H9 (cell line): ENCODE results near the gene FSTL1. TPM values are rescaled to one million over a fixed set of nuclear protein-coding genes. Genes with fewer than 3 reads are reported as not detected.
A peak's percentile ranks its signal among the peaks of the same experiment; 100 is the strongest.

Experiments
- DNase-seq: peaks from one replicate; pipeline ENCODE4 v3.0.0-alpha.2; 2017
- H2AFZ ChIP-seq: one replicate; pipeline ENCODE4 v1.6.1; 2013; ENCODE audit warnings: mild to moderate bottlenecking, low read length, control low read depth, moderate library complexity
- H2AK5ac ChIP-seq: 2 replicates; pipeline ENCODE4 v1.6.1; 2013; ENCODE audit warnings: low read length, control low read depth, mixed read lengths; ENCODE audit not compliant: insufficient read length
- H2BK120ac ChIP-seq: one replicate; pipeline ENCODE4 v1.6.1; 2013; ENCODE audit warnings: low read depth, mild to moderate bottlenecking, low read length, control low read depth, inconsistent platforms; ENCODE audit not compliant: poor library complexity, severe bottlenecking
- H2BK12ac ChIP-seq: 2 replicates; pipeline ENCODE4 v1.6.1; 2013; ENCODE audit warnings: low read length, control low read depth, mixed read lengths, low read depth; ENCODE audit not compliant: insufficient read length
- H2BK15ac ChIP-seq: 2 replicates; pipeline ENCODE4 v1.6.1; 2013; ENCODE audit warnings: low read depth, low read length, control low read depth
- H2BK20ac ChIP-seq: one replicate; pipeline ENCODE4 v1.6.1; 2013; ENCODE audit warnings: low read depth, mild to moderate bottlenecking, low read length, control low read depth, inconsistent platforms; ENCODE audit not compliant: poor library complexity, severe bottlenecking
- H2BK5ac ChIP-seq: 2 replicates; pipeline ENCODE4 v1.6.1; 2013; ENCODE audit warnings: low read length, control low read depth, mixed read lengths; ENCODE audit not compliant: insufficient read length
- H3K14ac ChIP-seq: 2 replicates; pipeline ENCODE4 v1.6.1; 2013; ENCODE audit warnings: low read length, control low read depth; ENCODE audit not compliant: insufficient read depth
- H3K18ac ChIP-seq: 2 replicates; pipeline ENCODE4 v1.6.1; 2013; ENCODE audit warnings: low read depth, mild to moderate bottlenecking, mixed read lengths, low read length, control low read depth; ENCODE audit not compliant: insufficient read length
- H3K23ac ChIP-seq: 2 replicates; pipeline ENCODE4 v1.6.1; 2013; ENCODE audit warnings: low read length, control low read depth, mixed read lengths, low read depth; ENCODE audit not compliant: insufficient read length
- H3K23me2 ChIP-seq: 2 replicates; pipeline ENCODE4 v1.6.1; 2013; ENCODE audit warnings: low read depth, mild to moderate bottlenecking, mixed read lengths, low read length, control low read depth; ENCODE audit not compliant: insufficient read length, poor library complexity, severe bottlenecking
- H3K27ac ChIP-seq: 2 replicates; pipeline ENCODE4 v1.5.1; 2013; ENCODE audit warnings: low read length, control low read depth, mixed read lengths, low read depth; ENCODE audit not compliant: insufficient read length
- H3K27me3 ChIP-seq: 2 replicates; pipeline ENCODE4 v1.6.1; 2013; ENCODE audit warnings: low read length, control low read depth, inconsistent platforms; ENCODE audit not compliant: insufficient read depth
- H3K4ac ChIP-seq: 2 replicates; pipeline ENCODE4 v1.6.1; 2013; ENCODE audit warnings: low read depth, mild to moderate bottlenecking, control low read depth, inconsistent platforms, low read length, moderate library complexity
- H3K4me1 ChIP-seq: 2 replicates; pipeline ENCODE4 v1.6.1; 2013; ENCODE audit warnings: low read length, control low read depth, inconsistent platforms; ENCODE audit not compliant: insufficient read depth
- H3K4me2 ChIP-seq: 2 replicates; pipeline ENCODE4 v1.6.1; 2013; ENCODE audit warnings: low read length, control low read depth, mixed read lengths; ENCODE audit not compliant: insufficient read length, insufficient read depth
- H3K56ac ChIP-seq: 2 replicates; pipeline ENCODE4 v1.6.1; 2013; ENCODE audit warnings: low read depth, mild to moderate bottlenecking, mixed read lengths, low read length, control low read depth; ENCODE audit not compliant: insufficient read length
- H3K79me1 ChIP-seq: 2 replicates; pipeline ENCODE4 v1.6.1; 2013; ENCODE audit warnings: low read depth, mild to moderate bottlenecking, moderate library complexity, low read length, control low read depth, inconsistent platforms; ENCODE audit not compliant: insufficient read depth, poor library complexity, severe bottlenecking
- H3K79me2 ChIP-seq: 2 replicates; pipeline ENCODE4 v1.6.1; 2013; ENCODE audit warnings: low read length, control low read depth, inconsistent platforms; ENCODE audit not compliant: insufficient read depth
- H3K9ac ChIP-seq: 2 replicates; pipeline ENCODE4 v1.6.1; 2013; ENCODE audit warnings: low read length, control low read depth, mixed read lengths; ENCODE audit not compliant: insufficient read length; ENCODE audit errors: extremely low read depth
- H3K9me3 ChIP-seq: one replicate; pipeline ENCODE4 v1.6.1; 2013; ENCODE audit warnings: low read depth, low read length, inconsistent platforms; ENCODE audit not compliant: control insufficient read depth
- H3T11ph ChIP-seq: one replicate; pipeline ENCODE4 v1.6.1; 2013; ENCODE audit warnings: mild to moderate bottlenecking, low read length, control low read depth, inconsistent platforms
- H4K20me1 ChIP-seq: one replicate; pipeline ENCODE4 v1.6.1; 2013; ENCODE audit not compliant: control insufficient read depth, insufficient read length, insufficient read depth
- H4K5ac ChIP-seq: 2 replicates; pipeline ENCODE4 v1.6.1; 2013; ENCODE audit warnings: low read depth, mild to moderate bottlenecking, mixed read lengths, low read length, control low read depth; ENCODE audit not compliant: insufficient read length
- H4K8ac ChIP-seq: replicated peaks from 2 replicates; pipeline ENCODE4 v1.6.1; 2013; ENCODE audit warnings: low read length, control low read depth, mixed read lengths, low read depth; ENCODE audit not compliant: insufficient read length
- H4K91ac ChIP-seq: 2 replicates; pipeline ENCODE4 v1.6.1; 2013; ENCODE audit warnings: low read depth, mild to moderate bottlenecking, moderate library complexity, mixed read lengths, low read length, control low read depth; ENCODE audit not compliant: insufficient read length
- H3K27ac Mint-ChIP-seq, 3 experiments: 2 replicates in 2 of 3; 3 replicates in 1 of 3; pipeline ENCODE4 v1.8.0; 2020 to 2021; ENCODE audit warnings: mixed read lengths in 3 of 3, mild to moderate bottlenecking in 1 of 3, moderate library complexity in 1 of 3
- H3K27me3 Mint-ChIP-seq: 2 replicates; pipeline ENCODE4 v1.8.0; 2021; ENCODE audit warnings: low read depth, mild to moderate bottlenecking, moderate library complexity, mixed read lengths
- H3K36me3 Mint-ChIP-seq, 3 experiments: 2 replicates in 2 of 3; 3 replicates in 1 of 3; pipeline ENCODE4 v1.8.0; 2020 to 2021; ENCODE audit warnings: low read depth in 3 of 3, mixed read lengths in 3 of 3; ENCODE audit not compliant: insufficient read depth in 1 of 3
- H3K4me1 Mint-ChIP-seq, 2 experiments: 2 replicates each; pipeline ENCODE4 v1.8.0; 2020; ENCODE audit warnings: mixed read lengths in 2 of 2
- H3K4me3 Mint-ChIP-seq, 2 experiments: 2 replicates in 1 of 2; 3 replicates in 1 of 2; pipeline ENCODE4 v1.8.0; 2020 to 2021; ENCODE audit warnings: mild to moderate bottlenecking in 2 of 2, mixed read lengths in 2 of 2, moderate library complexity in 1 of 2
- H3K9me3 Mint-ChIP-seq, 2 experiments: 2 replicates in 1 of 2; 3 replicates in 1 of 2; pipeline ENCODE4 v1.8.0; 2020; ENCODE audit warnings: mild to moderate bottlenecking in 2 of 2, mixed read lengths in 2 of 2, moderate library complexity in 1 of 2
- CTCF ChIP-seq: fragments of 200-600 bp; sonication (generic); conservative IDR thresholded peaks from 3 replicates; pipeline ENCODE4 v1.8.0; 2021; ENCODE audit warnings: antibody characterized with exemption, mild to moderate bottlenecking
- WGBS: extraction: QIAGEN DNeasy Blood & Tissue Kit; methylation state at CpG from one replicate; pipeline ENCODE4 v1.1.7; 2013; ENCODE audit warnings: missing lambda C conversion rate, low lambda C conversion rate, mixed read lengths; ENCODE audit not compliant: insufficient read length; ENCODE audit errors: extremely low coverage; 5-methylcytosine and 5-hydroxymethylcytosine counted together
- total RNA-seq: library from RNA; stranded (reverse); gene quantifications from 2 replicates; pipeline ENCODE4 v1.2.1, GENCODE V29; 2021

Gene FSTL1
- total RNA-seq, 1 experiment from 2014 or later, result 326 TPM

DNA sequence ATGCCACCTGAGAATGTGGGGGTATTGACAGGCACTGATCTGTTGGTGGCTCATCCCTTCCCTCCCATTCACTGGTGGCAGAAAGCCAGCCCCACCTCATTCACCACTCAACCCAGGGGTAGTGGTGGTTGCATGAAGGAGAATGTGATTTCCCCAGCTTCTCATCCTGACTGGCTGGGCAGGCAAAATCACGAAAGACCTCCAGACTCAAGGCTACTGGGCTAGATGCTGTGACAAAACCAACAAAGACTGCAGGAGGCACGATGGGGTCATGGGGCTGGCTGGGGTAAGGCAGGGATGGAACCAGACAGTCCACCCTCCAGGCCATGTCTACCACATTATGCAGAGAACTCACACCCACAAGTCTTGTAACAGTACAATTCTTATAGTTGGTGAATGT lies 33.9 kb downstream of the FSTL1 start:
- TF ChIP-seq CTCF, result no peak
- Mint-ChIP-seq H3K9me3 (peaks cover 0 to 5% of the 10 kb centered on the region in 2 experiments; a peak in 3 of 5 replicates), H3K27me3 (no peaks in the 10 kb centered on the region), H3K36me3 (peaks cover 21 to 41% (median 41%) of the 10 kb centered on the region in 3 experiments), H3K27ac (peak overlapping the region in 2 of 3 experiments; percentile 17 to 86; a peak in 2 of 7 replicates), H3K4me1 (peaks cover 35 to 37% of the 10 kb centered on the region in 2 experiments), H3K4me3 (no peak overlapping the region)
- H3K9ac ChIP-seq, result no peak overlapping the region
- no peak overlapping the region for H2BK12ac ChIP-seq
- no peak overlapping the region for H3K4me2 ChIP-seq
- H4K91ac ChIP-seq, result no peak overlapping the region
- H4K20me1 ChIP-seq, result no peaks in the 10 kb centered on the region
- H3K56ac ChIP-seq, result no peak overlapping the region
- no peaks in the 10 kb centered on the region for H3K9me3 ChIP-seq
- no peaks in the 10 kb centered on the region; the same call in 1 of the 2 replicates for H3K79me2 ChIP-seq
- H3K27ac ChIP-seq, result no peak overlapping the region
- no peak for DNase-seq
- peak overlapping the region; percentile 9 for H4K5ac ChIP-seq
- no peak overlapping the region for H3K23ac ChIP-seq
- H3T11ph ChIP-seq, result no peak overlapping the region
- no peak overlapping the region for H2AK5ac ChIP-seq
- WGBS, result no CpG with 5 or more reads among the region's 2 CpGs
- no peak overlapping the region for H2BK120ac ChIP-seq
- no peak overlapping the region for H2AFZ ChIP-seq
- H3K4me1 ChIP-seq, result peaks cover 6% of the 10 kb centered on the region; the same call in 1 of the 2 replicates
- peak overlapping the region; percentile 76 for H3K18ac ChIP-seq
- 0 out of 2 replicates have a peak overlapping the region, but pooled peaks have one; percentile 51 for H3K14ac ChIP-seq
- H2BK5ac ChIP-seq, result peak overlapping the region; percentile 27
- H2BK15ac ChIP-seq, result no peak overlapping the region
- H3K4ac ChIP-seq, result no peak overlapping the region
- H4K8ac ChIP-seq, result no peak overlapping the region
- H3K27me3 ChIP-seq, result no peaks in the 10 kb centered on the region
- no peaks in the 10 kb centered on the region for H3K23me2 ChIP-seq
- H2BK20ac ChIP-seq, result no peak overlapping the region
- H3K79me1 ChIP-seq, result no peaks in the 10 kb centered on the region
